ENCODE measurements around the gene DBT. TPM values are rescaled to one million over a fixed set of nuclear protein-coding genes. Genes with fewer than 3 reads are reported as not detected.

DBT gene
- total and polyA plus RNA-seq, 10 of the 15 experiments (the other 5 are each of a cell fraction or from before 2014, with no cell fraction given): 2.1 to 15.9 (median 6.9) TPM

GRCh38 chr1:100249155-100249536 lies 488 bp downstream of the DBT start:
- ChIA-PET POLR2A (interaction anchor here (0.5 to 3.5 kb wide), 5 partner anchors 9 to 487 kb away, joined by 3 to 24 read pairs (median 5); partner anchors contain the start of genes RTCA and SLC35A3), SMC1A (ENCODE audit: uncharacterized antibody, unreplicated experiment) (interaction anchor here (1.0 to 4.3 kb wide), 7 partner anchors 14 to 116 kb away, joined by 3 to 32 read pairs (median 3); partner anchors contain the start of genes RTCA, SASS6 and TRMT13), CTCF (interaction anchor here (1.0 to 2.5 kb wide), 4 partner anchors 17 to 210 kb away, joined by 3 to 14 read pairs (median 4); partner anchors contain the start of gene RTCA), RAD21 (ENCODE audit: unreplicated experiment) (interaction anchor here (0.9 to 1.7 kb wide), 6 partner anchors 9 to 398 kb away, joined by 3 to 14 read pairs (median 4); partner anchors contain the start of gene RTCA)
- peak; percentile 13 for ATAC-seq
- H3K4me1 ChIP-seq (ENCODE audit: control insufficient read depth, insufficient read depth, low read length): peaks cover 3% of the 10 kb centered on the region; the same call in 1 of the 2 replicates
- no peaks in the 10 kb centered on the region for H4K20me1 ChIP-seq (ENCODE audit: control insufficient read depth, insufficient read depth)
- H3K4me2 ChIP-seq (ENCODE audit: control insufficient read depth, insufficient read depth): peak overlapping the region; percentile 90
- H2AFZ ChIP-seq (ENCODE audit: control insufficient read depth, low read depth, low read length): peak overlapping the region; percentile 99
- peak overlapping the region; percentile 79 for H3K27ac ChIP-seq (ENCODE audit: control insufficient read depth, insufficient read depth)
- intact Hi-C loops (cut with micrococcal nuclease; ENCODE audit: unreplicated experiment) (loop anchor here (5.0 kb wide), 1 partner anchor 212 kb away; a partner anchor contains a TSS), in situ Hi-C loops (cut with MboI) (no loop called here)
- DNase-seq (ENCODE audit: low read depth, low spot score): no peak
- peak overlapping the region; percentile 94 for H3K4me3 ChIP-seq
- no peak for TF ChIP-seq RELB (IDR thresholded peaks at IDR 0.05; ENCODE audit: low read depth)
- TF ChIP-seq SMARCA5 (IDR thresholded peaks at IDR 0.05): peak; percentile 9; the same call in 1 of the 2 replicates
- no peak for TF ChIP-seq EZH2 (IDR thresholded peaks at IDR 0.05; ENCODE audit: borderline replicate concordance, control insufficient read depth, low read depth, low read length)
- peak overlapping the region; percentile 92 for H3K9ac ChIP-seq (ENCODE audit: control insufficient read depth, insufficient read depth, low read length)
- no peaks in the 10 kb centered on the region for H3K36me3 ChIP-seq (ENCODE audit: control insufficient read depth in 2 of 2, insufficient read depth in 2 of 2, low read length in 1 of 2)
- 16% methylated on average over 12 of the region's 12 CpGs for WGBS (ENCODE audit: insufficient coverage, insufficient replicate concordance, low lambda C conversion rate, missing lambda C conversion rate)
- no peaks in the 10 kb centered on the region for H3K27me3 ChIP-seq (replicated peaks in 1 of 2; ENCODE audit: control insufficient read depth in 2 of 2, insufficient read depth in 2 of 2, low read length in 1 of 2)
- FAIRE-seq: no peak
- no peaks in the 10 kb centered on the region for H3K9me3 ChIP-seq (replicated peaks; ENCODE audit: control insufficient read depth, insufficient read depth, low read length)
- peaks cover 19% of the 10 kb centered on the region for H3K79me2 ChIP-seq (ENCODE audit: control insufficient read depth, insufficient read depth, low read length)
- TSS peak; percentile 89 for BruUV-seq (replicated peaks)

GRCh38 chr1:100246738-100247137 lies 2.9 kb downstream of the DBT start:
- ChIA-PET RAD21 (ENCODE audit: unreplicated experiment) (no interaction called here), SMC1A (ENCODE audit: uncharacterized antibody, unreplicated experiment) (interaction anchor here (1.5 kb wide), 1 partner anchor 10 kb away, joined by 3 read pairs; no protein-coding TSS in a partner anchor), CTCF (interaction anchor here (1.2 kb wide), 1 partner anchor 19 kb away, joined by 4 read pairs; the partner anchor contains the start of gene RTCA), POLR2A (no interaction called here)
- peaks cover 25% of the 10 kb centered on the region for H3K79me2 ChIP-seq (ENCODE audit: control insufficient read depth, insufficient read depth, low read length)
- no peak overlapping the region for H2AFZ ChIP-seq (ENCODE audit: control insufficient read depth, low read depth, low read length)
- no peaks in the 10 kb centered on the region; a peak in 1 of 4 replicates for H3K36me3 ChIP-seq (ENCODE audit: control insufficient read depth in 2 of 2, insufficient read depth in 2 of 2, low read length in 1 of 2)
- no peak overlapping the region for H3K4me2 ChIP-seq (ENCODE audit: control insufficient read depth, insufficient read depth)
- no TSS peak for BruUV-seq (replicated peaks)
- no peak overlapping the region for H3K9ac ChIP-seq (ENCODE audit: control insufficient read depth, insufficient read depth, low read length)
- 96% methylated on average over 4 of the region's 4 CpGs for WGBS (ENCODE audit: insufficient coverage, insufficient replicate concordance, low lambda C conversion rate, missing lambda C conversion rate)
- no peak for FAIRE-seq
- peaks cover 3% of the 10 kb centered on the region; the same call in 1 of the 2 replicates for H3K4me1 ChIP-seq (ENCODE audit: control insufficient read depth, insufficient read depth, low read length)
- no peak for DNase-seq (ENCODE audit: low read depth, low spot score)
- no peaks in the 10 kb centered on the region for H3K9me3 ChIP-seq (replicated peaks; ENCODE audit: control insufficient read depth, insufficient read depth, low read length)
- no peak overlapping the region for H3K4me3 ChIP-seq
- no peak for ATAC-seq
- intact Hi-C loops (cut with micrococcal nuclease; ENCODE audit: unreplicated experiment) (loop anchor here (5.0 kb wide), 1 partner anchor 209 kb away; a partner anchor contains a TSS), in situ Hi-C loops (cut with MboI) (no loop called here)
- no peaks in the 10 kb centered on the region for H3K27me3 ChIP-seq (replicated peaks in 1 of 2; ENCODE audit: control insufficient read depth in 2 of 2, insufficient read depth in 2 of 2, low read length in 1 of 2)
- H4K20me1 ChIP-seq (ENCODE audit: control insufficient read depth, insufficient read depth): no peaks in the 10 kb centered on the region
- H3K27ac ChIP-seq (ENCODE audit: control insufficient read depth, insufficient read depth): no peak overlapping the region
- no peak for TF ChIP-seq BCL11A (IDR thresholded peaks at IDR 0.05; ENCODE audit: low read depth, low read length)
- TF ChIP-seq ETV6 (conservative IDR thresholded peaks at IDR 0.05 in 1 of 2, IDR thresholded peaks at IDR 0.05 in 1 of 2; ENCODE audit: borderline replicate concordance in 1 of 2, low read depth in 1 of 2): no peak
- TF ChIP-seq NKRF (conservative IDR thresholded peaks at IDR 0.05): no peak
- no peak for TF ChIP-seq MYB (IDR thresholded peaks at IDR 0.05; ENCODE audit: borderline replicate concordance, low read depth, low read length)
- no peak for TF ChIP-seq ZNF274 (IDR thresholded peaks at IDR 0.05; ENCODE audit: insufficient read depth, insufficient read length)
- no peak for TF ChIP-seq RBBP5 (conservative IDR thresholded peaks at IDR 0.05)
- no peak for TF ChIP-seq CBX3 (IDR thresholded peaks at IDR 0.05; ENCODE audit: borderline replicate concordance, low read depth)
- no peak for TF ChIP-seq BCL3 (IDR thresholded peaks at IDR 0.05; ENCODE audit: borderline replicate concordance, insufficient read depth, low read depth, low read length, poor library complexity, severe bottlenecking)
